Measurements from ENCODE around the gene TMEM161A. TPM values are rescaled to one million over a fixed set of nuclear protein-coding genes. Genes with fewer than 3 reads are reported as not detected.
A peak's percentile ranks its signal among the peaks of the same experiment; 100 is the strongest.

Gene TMEM161A
- total and polyA plus RNA-seq, 3 donors from 2014 or later = 13.2 to 18.7 (median 17.4) TPM

DNA sequence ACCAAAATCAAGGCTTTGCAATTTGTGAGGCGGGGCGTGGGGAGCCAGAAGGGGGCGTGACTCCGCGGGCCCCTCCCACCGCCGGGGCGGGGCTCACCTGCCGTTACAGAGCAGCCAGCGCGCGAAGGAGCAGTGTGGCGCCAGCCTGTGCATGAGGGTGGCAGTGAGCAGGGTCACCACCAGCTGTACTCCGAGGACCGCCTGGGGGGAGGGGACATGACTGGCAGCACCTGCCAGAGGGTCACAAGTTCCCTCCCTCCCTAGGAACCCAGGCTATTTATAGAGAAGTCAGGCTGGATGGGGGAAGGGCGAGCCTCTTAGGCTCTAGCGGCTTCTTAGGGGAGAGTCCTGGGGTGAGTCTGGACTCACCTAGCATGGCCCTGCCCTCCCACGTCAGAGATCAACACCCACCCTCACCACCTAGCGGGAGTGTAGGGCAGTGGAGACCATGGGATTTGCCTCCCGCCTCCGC lies 3.6 kb downstream of the TMEM161A start:
- Histone ChIP-seq H3K36me3 (ENCODE audit: low read depth, missing control alignments) (no peaks in the 10 kb centered on the region), H3K9me3 (no peaks in the 10 kb centered on the region), H3K4me1 (peaks cover 8% of the 10 kb centered on the region), H3K27me3 (no peaks in the 10 kb centered on the region), H3K27ac (no peak overlapping the region), H3K4me3 (peak overlapping the region; percentile 1 to 29)
- no peak for TF ChIP-seq POLR2A (IDR thresholded peaks at IDR 0.05)
- TF ChIP-seq, protein P1, sequence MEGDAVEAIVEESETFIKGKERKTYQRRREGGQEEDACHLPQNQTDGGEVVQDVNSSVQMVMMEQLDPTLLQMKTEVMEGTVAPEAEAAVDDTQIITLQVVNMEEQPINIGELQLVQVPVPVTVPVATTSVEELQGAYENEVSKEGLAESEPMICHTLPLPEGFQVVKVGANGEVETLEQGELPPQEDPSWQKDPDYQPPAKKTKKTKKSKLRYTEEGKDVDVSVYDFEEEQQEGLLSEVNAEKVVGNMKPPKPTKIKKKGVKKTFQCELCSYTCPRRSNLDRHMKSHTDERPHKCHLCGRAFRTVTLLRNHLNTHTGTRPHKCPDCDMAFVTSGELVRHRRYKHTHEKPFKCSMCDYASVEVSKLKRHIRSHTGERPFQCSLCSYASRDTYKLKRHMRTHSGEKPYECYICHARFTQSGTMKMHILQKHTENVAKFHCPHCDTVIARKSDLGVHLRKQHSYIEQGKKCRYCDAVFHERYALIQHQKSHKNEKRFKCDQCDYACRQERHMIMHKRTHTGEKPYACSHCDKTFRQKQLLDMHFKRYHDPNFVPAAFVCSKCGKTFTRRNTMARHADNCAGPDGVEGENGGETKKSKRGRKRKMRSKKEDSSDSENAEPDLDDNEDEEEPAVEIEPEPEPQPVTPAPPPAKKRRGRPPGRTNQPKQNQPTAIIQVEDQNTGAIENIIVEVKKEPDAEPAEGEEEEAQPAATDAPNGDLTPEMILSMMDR (IDR thresholded peaks at IDR 0.05) = no peak
- intact Hi-C loops (cut with DNase I; ENCODE audit: low total_unique reads) = no loop called here
- 24 to 32% methylated on average over 20 to 21 of the region's 21 CpGs for WGBS, 2 donors
- peak; percentile 67 for DNase-seq

DNA sequence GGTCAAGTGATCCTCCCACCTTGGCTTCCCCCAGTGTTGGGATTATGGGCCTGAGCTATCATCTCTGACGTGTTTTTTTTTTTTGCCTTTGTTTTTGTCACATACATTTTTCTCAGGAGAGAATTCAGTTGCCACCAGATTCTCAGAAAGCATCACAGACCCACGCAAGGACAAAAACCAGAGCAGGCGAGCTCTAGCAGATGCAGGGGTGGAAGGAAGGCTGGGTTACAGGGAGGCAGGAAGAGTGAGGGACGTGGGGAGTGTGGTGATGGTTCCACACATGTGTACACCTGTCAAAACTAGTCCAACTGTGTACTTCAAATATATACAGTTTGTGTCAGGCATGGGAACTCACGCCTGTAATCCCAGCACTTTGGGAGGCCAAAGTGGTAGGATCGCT lies 4.3 kb downstream of the TMEM161A start:
- H3K4me1 ChIP-seq = peaks cover 8% of the 10 kb centered on the region
- H3K27ac ChIP-seq = no peak overlapping the region
- no peaks in the 10 kb centered on the region for H3K27me3 ChIP-seq
- H3K9me3 ChIP-seq = no peaks in the 10 kb centered on the region
- WGBS, 2 donors = 90 to 95% methylated on average over 6 of the region's 6 CpGs
- TF ChIP-seq POLR2A (IDR thresholded peaks at IDR 0.05) = no peak
- TF ChIP-seq, protein P1 (IDR thresholded peaks at IDR 0.05) = no peak
- H3K36me3 ChIP-seq (ENCODE audit: low read depth, missing control alignments) = no peaks in the 10 kb centered on the region
- intact Hi-C loops (cut with DNase I; ENCODE audit: low total_unique reads) = no loop called here
- no peak for DNase-seq
- no peak overlapping the region for H3K4me3 ChIP-seq

DNA sequence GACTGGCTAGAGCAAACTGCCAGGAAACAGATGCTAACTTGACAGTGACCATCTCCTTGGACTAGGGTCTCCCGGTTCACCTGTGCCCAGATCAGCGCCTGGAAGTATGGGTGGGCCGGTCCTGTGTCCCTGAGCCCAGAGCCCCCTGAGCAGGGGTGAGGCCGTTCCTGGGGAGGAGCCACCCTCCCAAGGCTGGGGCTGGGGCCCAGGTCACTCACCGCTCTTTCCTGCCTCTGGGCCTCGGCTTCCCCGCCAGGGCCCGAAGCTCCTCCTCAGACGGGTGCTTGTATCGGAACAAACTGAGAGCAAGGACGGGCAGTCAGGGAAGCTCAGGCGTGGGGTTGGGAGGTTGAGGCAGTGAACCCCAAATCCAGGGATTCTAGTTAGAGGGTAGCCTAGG lies 5.4 kb downstream of the TMEM161A start:
- Histone ChIP-seq H3K36me3 (ENCODE audit: low read depth, missing control alignments) (no peaks in the 10 kb centered on the region), H3K27ac (no peak overlapping the region), H3K4me3 (no peak overlapping the region), H3K9me3 (no peaks in the 10 kb centered on the region), H3K27me3 (no peaks in the 10 kb centered on the region), H3K4me1 (peaks cover 8% of the 10 kb centered on the region)
- intact Hi-C loops (cut with DNase I; ENCODE audit: low total_unique reads) = no loop called here
- DNase-seq = no peak
- 98 to 100% methylated on average over 9 to 12 of the region's 12 CpGs for WGBS, 2 donors
- TF ChIP-seq, protein P1 (IDR thresholded peaks at IDR 0.05) = no peak
- no peak for TF ChIP-seq POLR2A (IDR thresholded peaks at IDR 0.05)

DNA sequence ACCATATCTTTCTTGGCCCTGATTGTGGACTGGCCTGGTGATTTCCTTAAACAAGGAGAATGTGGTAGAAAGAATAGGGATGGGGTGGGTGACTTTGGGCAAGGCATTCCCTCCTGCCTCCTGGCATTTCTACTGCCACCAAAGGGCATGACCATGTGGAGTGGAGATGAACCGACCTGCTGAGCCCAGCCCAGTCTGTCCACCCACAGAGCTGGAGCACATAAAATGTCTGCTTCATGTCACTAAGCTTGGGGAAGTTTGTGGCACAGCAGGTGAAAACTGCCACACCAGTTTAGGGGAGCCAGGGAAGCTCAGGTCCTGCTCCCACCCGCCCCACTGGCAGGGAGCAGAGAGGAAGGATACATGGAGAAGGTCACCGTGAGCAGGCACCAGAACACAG lies 6.3 kb downstream of the TMEM161A start:
- no peak for DNase-seq
- H3K9me3 ChIP-seq = no peaks in the 10 kb centered on the region
- no peak overlapping the region for H3K27ac ChIP-seq
- intact Hi-C loops (cut with DNase I; ENCODE audit: low total_unique reads) = no loop called here
- no peaks in the 10 kb centered on the region for H3K27me3 ChIP-seq
- H3K4me1 ChIP-seq = no peaks in the 10 kb centered on the region
- no peaks in the 10 kb centered on the region for H3K36me3 ChIP-seq (ENCODE audit: low read depth, missing control alignments)
- WGBS, 2 donors = 94 to 96% methylated on average over 3 of the region's 3 CpGs
- TF ChIP-seq POLR2A (IDR thresholded peaks at IDR 0.05) = no peak
- TF ChIP-seq, protein P1 (IDR thresholded peaks at IDR 0.05) = no peak
- H3K4me3 ChIP-seq = no peak overlapping the region

DNA sequence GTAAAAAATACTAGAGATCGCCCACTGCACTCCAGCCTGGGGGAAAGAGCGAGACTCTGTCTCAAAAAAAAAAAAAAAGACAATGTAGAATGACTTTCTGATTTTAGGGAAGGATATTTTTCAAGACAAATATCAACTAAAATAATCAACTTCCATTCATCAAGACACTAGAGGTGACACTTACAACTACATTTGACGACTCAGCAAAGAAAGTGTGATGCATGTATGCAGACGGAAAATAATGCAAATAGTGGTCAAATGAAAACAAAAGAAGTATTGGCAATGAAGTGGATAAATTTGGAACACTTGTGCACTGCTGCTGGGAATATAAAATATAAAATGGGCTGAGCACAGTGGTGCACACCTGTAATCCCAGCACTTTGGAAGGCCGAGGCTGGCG lies 12.2 kb downstream of the TMEM161A start:
- Histone ChIP-seq H3K36me3 (ENCODE audit: low read depth, missing control alignments) (no peaks in the 10 kb centered on the region), H3K27me3 (no peaks in the 10 kb centered on the region), H3K27ac (no peak overlapping the region), H3K4me3 (no peak overlapping the region), H3K4me1 (no peaks in the 10 kb centered on the region), H3K9me3 (no peaks in the 10 kb centered on the region)
- DNase-seq = no peak
- intact Hi-C loops (cut with DNase I; ENCODE audit: low total_unique reads) = no loop called here
- TF ChIP-seq POLR2A (IDR thresholded peaks at IDR 0.05) = no peak
- TF ChIP-seq, protein P1 (IDR thresholded peaks at IDR 0.05) = no peak
- 90 to 99% methylated on average over 6 of the region's 6 CpGs for WGBS, 2 donors
